ENCODE results near the gene XPNPEP1. TPM values are rescaled to one million over a fixed set of nuclear protein-coding genes. Genes with fewer than 3 reads are reported as not detected.

The XPNPEP1 gene
- total RNA-seq, 1 experiment from 2014 or later: 42.5 TPM

DNA sequence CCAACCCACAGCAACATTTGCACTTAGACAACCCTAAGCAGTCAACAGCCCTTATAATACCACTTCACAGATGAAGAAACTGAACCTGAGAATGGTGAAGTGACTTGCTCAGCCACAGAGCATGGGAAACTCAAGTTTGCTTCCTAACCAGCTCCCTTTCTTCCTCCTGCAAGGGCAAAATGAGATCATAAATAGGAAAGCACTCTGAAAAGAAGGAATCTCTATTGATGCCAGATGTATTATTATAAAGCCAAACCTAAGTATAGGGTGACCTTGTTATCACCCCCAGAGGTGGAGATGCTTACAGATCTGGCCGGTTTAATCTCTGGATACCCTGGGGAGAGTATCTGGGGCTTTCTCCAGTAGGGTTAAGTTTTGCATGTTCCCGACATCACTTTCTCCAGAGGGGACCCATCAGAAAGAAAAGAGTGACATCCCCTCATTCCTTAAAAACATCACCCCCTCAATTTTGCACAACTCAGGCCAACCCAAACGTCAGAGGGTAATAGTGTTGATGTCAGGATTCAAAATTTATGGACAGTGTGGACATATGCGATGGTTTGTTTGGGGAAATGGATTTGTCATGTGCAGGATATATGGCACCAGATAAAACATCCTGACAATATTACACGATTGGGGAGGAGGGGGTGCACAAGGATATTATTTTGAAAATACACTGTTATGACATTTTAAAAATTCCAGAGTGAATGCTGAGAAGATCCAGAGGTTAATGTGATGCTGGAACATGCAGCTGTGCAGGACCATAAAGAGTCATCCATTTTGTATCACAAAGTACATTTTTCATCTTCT lies 24.0 kb upstream of the XPNPEP1 start:
- no peak for DNase-seq (ENCODE audit: low read depth)

GRCh38 chr10:109946680-109947079 lies 23.4 kb upstream of the XPNPEP1 start:
- no peak for DNase-seq (ENCODE audit: low read depth)

DNA sequence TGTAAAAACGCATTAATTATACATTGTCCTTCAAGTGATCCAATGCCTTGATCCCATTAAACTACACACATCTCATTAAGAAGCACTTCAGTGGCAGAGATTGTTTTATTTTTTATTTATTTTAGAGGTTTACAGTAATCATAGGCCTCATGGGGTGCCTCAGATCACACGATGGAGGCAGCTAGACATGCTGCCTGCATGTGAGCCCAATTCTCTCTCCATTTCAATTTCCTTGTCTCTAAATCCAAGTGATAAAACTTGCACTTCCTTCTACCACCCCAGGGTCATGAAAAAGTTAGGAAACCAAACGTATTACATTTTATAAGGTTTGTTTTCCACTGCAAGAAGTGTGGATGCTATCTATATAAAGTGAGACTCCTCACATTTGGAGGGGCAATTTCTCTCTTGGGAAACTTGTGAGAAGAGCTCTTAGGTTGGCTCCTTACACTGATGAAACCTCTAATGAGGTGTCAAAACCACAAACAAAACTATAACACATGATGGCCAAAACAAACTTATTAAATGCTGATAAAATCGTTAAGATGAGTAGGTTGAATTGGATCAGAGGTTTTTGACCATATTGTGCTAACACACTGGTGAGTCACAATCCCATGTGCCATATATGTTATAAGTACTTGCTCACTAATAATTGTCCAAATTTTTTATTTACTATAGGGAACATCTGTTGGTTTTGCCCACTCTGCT lies 22.3 kb upstream of the XPNPEP1 start:
- DNase-seq (ENCODE audit: low read depth): no peak

DNA sequence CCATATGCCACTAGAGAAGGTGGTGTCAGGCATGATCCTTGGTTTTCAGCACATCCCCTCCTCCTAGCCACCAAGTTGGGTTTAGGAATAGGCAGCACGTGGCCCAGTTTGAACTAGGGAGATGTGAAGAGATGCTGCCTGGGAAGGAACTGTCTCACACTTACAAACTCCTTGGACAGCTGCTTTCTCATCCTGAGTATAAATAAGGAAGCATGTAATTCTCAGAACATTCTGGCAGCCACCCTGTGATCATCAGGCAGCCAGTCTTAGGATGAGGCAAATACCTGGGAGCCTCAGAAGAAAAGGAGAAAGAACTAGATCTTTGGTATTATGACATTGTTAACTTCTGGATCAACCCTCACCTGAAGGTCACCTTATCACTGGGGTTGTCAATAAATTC lies 21.3 kb upstream of the XPNPEP1 start:
- no peak for DNase-seq (ENCODE audit: low read depth)

GRCh38 chr10:109941236-109941862 lies 18.0 kb upstream of the XPNPEP1 start:
- no peak for DNase-seq (ENCODE audit: low read depth)

- DNase-seq (ENCODE audit: low read depth): no peak
These were observed 17.2 kb upstream of the XPNPEP1 start for GRCh38 chr10:109940553-109940952.

GRCh38 chr10:109940117-109940516 lies 16.8 kb upstream of the XPNPEP1 start:
- no peak for DNase-seq (ENCODE audit: low read depth)

DNA sequence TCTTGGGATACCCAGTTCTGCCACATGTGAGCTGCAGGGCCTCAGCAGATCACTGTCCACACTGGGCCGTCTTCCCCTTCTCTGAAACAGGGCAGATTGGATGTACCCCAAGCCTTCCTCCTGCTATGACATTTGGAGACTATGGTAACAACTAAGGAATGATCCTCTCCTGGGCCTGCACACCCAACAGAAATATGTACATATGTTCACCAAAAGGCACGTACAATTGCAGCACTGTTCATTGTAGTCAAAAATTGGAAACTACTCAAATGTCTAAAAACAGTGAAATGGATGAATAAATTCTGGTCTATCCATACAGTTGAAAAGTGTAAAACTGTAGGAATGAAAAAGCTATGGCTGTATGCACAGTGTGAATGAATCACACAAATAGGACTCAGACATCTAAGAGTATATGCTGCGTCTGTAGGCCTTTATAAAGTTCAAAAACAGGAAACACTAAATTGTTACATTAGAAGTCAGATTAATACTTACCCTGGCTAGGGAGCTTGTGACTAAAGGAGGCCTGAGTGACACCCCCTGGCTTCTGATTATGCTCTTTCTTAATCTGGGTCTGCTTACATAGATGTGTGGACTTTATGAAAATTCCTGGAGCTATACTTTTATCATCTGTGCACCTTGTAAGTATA lies 16.1 kb upstream of the XPNPEP1 start:
- DNase-seq (ENCODE audit: low read depth): no peak

GRCh38 chr10:109937460-109938065 lies 14.3 kb upstream of the XPNPEP1 start:
- DNase-seq (ENCODE audit: low read depth): no peak

DNA sequence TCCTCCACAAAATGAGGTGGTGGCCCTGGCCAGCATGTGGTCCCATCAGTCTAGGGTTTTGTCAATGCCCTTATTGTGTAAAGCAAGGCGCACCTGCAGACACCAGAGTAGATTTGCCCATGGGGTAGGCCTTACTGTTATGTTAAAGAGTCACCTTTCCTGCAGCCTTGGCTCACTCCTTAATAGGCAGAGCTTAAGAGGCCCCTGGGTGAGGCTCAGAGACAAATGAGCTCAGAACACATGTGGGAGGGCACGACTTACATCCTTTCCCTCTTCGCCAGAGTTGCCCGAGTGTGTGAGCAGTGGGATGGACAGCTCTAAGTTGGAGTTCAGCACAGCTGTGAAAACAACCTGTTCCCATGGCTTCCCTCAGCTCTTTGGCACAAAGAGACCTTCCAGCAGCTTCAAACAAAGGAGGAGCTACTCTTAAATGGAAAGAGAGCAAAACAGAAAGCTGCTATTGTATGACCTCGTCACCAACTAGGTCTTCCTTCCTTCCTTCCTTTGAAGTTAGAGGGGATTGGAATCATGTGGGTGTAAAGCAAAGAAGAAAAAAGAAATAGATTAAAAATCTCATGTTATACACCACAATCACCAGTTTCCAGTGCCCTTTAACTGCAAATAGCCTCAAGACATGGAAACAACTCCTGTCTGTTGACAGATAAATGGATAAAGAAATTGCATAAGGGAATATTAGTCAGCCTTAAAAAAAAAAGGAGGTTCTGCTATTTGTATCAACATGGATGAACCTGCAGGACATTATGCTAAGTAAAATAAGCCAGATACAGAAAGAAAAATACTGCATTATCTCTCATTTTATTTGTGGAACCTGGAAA lies 11.9 kb upstream of the XPNPEP1 start:
- DNase-seq (ENCODE audit: low read depth): peak; percentile 65

DNA sequence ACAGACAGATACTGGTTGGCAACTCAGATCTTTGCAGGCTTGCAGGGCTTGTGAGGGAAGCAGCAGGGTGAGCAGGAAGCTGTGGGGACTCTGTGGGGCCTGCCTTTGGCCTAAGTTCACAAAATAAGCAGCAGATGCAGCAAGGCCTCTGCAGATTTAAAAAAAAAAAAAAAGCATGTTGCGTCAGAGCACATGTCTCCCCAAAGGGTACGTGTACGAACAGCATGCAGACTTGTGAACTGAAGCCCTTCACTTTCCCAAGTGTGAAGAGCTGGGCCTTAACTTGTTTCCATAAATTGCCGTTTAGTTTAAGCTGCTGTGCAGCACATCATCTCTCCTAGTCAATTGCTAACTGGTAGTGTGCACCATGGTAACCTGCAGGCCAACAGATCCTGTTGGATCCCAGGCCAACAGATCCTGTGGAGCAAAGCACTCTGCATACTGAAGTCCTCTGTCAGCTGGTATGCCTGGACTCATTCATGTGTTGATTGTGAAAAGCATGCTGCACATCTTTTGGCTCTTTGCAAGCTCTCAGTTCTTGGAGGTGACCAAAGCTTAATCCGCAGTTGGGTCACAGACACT lies 10.8 kb upstream of the XPNPEP1 start:
- DNase-seq (ENCODE audit: low read depth): no peak

- DNase-seq (ENCODE audit: low read depth): no peak
These were observed 9.7 kb upstream of the XPNPEP1 start for GRCh38 chr10:109932968-109933367.

- no peak for DNase-seq (ENCODE audit: low read depth)
These were observed 9.1 kb upstream of the XPNPEP1 start for GRCh38 chr10:109932391-109932790.

DNA sequence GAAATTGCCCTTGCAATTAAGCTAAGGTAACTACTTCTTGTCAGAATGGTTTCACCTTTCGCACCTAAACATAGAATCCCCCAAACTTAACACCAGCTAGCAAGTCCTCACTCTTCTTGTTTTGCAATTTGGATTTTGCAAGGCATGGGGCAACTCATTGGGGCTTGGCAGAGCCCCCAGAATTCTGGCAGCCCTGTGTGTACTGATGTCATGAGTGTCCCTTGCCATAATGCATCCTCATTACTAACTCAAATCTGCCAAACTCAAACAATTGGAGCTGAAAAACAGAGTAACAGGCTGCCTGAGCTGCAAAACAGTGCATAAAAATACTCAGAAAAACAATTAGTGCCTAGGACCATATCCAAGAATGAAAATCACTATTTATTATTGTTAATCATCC lies 7.9 kb upstream of the XPNPEP1 start:
- no peak for DNase-seq (ENCODE audit: low read depth)

GRCh38 chr10:109929501-109930219 lies 6.3 kb upstream of the XPNPEP1 start:
- DNase-seq (ENCODE audit: low read depth): no peak

DNA sequence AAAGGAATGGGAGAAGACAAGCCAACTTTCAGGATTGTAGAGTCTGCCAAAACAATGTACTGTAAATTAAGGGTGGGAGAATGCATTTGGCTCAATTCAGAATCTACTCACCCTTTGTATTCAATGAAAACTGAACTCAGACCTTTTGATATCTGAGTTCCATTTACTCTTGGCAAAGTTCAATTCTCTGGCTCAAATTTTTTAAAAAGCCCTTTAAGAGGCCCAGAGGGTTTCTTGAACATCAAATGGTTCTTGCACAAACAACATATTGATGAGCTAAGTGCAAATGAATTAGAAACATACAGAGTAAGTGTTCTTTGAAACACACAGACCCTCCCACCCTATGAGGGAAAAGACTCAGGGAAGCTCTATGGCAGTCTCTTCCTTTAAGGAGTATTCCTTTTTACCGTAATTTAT lies 5.2 kb upstream of the XPNPEP1 start:
- no peak for DNase-seq (ENCODE audit: low read depth)

- no peak for DNase-seq (ENCODE audit: low read depth)
These were observed 3.5 kb upstream of the XPNPEP1 start for GRCh38 chr10:109926825-109927224.

DNA sequence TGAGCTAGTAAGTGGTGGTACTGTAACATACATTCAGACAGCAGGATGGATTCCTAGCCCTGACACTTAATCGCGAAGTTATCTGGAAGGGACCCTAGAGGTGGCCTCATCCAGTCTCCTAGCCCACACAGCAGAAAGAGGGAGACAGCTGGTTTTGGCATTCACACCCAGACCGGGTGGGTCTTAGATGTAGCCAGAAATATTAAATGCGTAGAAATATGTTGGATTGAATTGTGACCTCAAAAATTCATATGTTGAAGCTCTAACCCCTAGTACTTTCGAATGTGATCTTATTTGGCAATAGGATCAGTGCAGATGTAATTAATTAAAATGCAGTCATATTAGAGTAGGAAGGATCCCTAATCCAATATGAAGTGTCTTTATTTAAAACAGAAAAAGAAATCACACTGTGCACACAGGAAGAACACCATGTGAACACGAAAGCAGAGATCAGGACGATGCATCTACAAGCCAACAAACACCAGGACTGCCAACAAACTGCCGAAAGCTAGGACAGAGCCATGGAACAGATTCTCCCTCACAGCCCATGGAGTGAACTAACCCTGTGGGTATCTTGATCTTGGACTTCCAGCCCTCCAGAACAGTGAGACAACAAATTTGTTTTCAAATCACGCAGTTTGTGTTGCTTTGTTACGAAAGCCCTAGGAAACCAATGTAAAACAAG lies 2.9 kb upstream of the XPNPEP1 start:
- no peak for DNase-seq (ENCODE audit: low read depth)

DNA sequence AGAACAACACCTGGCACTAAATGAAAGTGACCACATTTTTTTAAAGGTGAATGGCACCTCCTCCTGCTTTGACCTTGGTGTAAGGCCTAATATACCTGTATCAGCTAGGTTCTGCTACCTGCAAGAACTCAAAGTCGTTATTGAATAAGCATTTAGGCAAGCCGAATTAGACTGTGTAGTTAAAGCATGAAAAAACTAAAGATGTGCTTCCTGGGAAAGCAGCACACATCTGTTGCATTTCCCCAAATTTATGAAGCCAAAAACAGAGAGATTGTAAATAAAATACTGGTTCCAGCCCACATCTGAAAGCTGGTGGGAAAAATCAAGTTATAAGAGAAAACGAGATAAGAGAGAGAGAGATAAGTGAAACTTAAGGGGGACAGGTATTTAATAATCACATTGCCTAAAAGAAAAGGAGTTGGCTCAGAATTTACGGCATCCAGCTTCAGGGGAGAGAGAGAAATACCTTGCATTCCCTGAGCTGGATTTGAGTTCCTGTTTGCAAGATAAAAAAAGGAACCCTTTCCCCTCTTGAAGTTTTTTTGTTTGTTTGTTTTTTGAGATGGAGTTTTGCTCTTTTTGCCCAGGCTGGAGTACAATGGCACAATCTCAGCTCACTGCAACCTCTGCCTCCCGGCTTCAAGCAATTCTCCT lies 1.8 kb upstream of the XPNPEP1 start:
- no peak for DNase-seq (ENCODE audit: low read depth)
